ENCODE measurements around the gene POLL. TPM values are rescaled to one million over a fixed set of nuclear protein-coding genes. Genes with fewer than 3 reads are reported as not detected.

POLL gene
- total and polyA plus RNA-seq, 10 of the 15 experiments (the other 5 are each of a cell fraction or from before 2014, with no cell fraction given), result 1.5 to 25.4 (median 13.8) TPM

GRCh38 chr10:101619983-101620382 is 31.9 kb upstream of the POLL start (continued):
- no peak for TF ChIP-seq NRF1 (conservative IDR thresholded peaks at IDR 0.05; ENCODE audit: low read depth, low read length)
- TF ChIP-seq NFXL1 (IDR thresholded peaks at IDR 0.05; ENCODE audit: borderline replicate concordance), result no peak
- TF ChIP-seq CREB1 (IDR thresholded peaks at IDR 0.05; ENCODE audit: low read depth), result no peak
- TF ChIP-seq EP300 (IDR thresholded peaks at IDR 0.05; ENCODE audit: borderline replicate concordance in 1 of 2, control insufficient read depth in 1 of 2, low read depth in 2 of 2, low read length in 2 of 2), result no peak
- no peak for TF ChIP-seq NBN (IDR thresholded peaks at IDR 0.05)

DNA sequence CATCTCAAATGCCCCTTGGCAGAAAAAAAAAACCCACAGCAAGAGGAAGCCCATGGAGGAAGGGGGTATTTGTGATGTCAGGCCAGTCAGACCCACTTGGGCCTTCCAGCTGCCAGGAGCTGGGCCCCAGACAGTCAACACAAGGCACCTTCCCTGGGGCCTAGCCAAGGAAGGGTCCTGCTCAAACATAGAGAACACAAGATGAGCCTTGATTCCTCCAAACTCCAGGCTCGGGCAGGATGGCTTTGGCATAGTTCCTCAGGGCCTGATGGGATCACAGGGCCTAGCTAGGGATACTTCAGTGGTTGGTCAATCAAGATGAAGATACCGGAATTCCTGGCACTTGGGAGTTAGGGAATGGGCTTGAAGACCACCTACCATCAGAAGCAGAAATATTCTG is 30.8 kb upstream of the POLL start:
- no peaks in the 10 kb centered on the region for H3K79me2 ChIP-seq (ENCODE audit: control insufficient read depth, insufficient read depth, low read length)
- BruUV-seq (replicated peaks), result no TSS peak
- H3K27ac ChIP-seq (ENCODE audit: control insufficient read depth, insufficient read depth), result no peak overlapping the region
- RAD21 ChIA-PET (ENCODE audit: unreplicated experiment), result interaction anchor here (0.7 to 3.6 kb wide), 2 partner anchors 15 to 1665 kb away, joined by 3 to 17 read pairs; no protein-coding TSS in a partner anchor
- H3K9ac ChIP-seq (ENCODE audit: control insufficient read depth, insufficient read depth, low read length), result no peak overlapping the region
- DNase-seq (ENCODE audit: low read depth, low spot score) (no peak), FAIRE-seq (no peak), ATAC-seq (no peak)
- intact Hi-C loops (cut with micrococcal nuclease; ENCODE audit: unreplicated experiment) (no loop called here), in situ Hi-C loops (cut with MboI) (no loop called here)
- no peak overlapping the region for H3K4me3 ChIP-seq
- H2AFZ ChIP-seq (ENCODE audit: control insufficient read depth, low read depth, low read length), result no peak overlapping the region
- POLR2A ChIA-PET, result no interaction called here
- peaks cover 19% of the 10 kb centered on the region for H3K4me1 ChIP-seq (ENCODE audit: control insufficient read depth, insufficient read depth, low read length)
- no peak overlapping the region for H3K4me2 ChIP-seq (ENCODE audit: control insufficient read depth, insufficient read depth)
- CTCF ChIA-PET, result interaction anchor here (1.2 to 4.2 kb wide), 3 partner anchors 16 to 70 kb away, joined by 3 to 38 read pairs (median 4); no protein-coding TSS in a partner anchor
- 100% methylated on average over 2 of the region's 2 CpGs for WGBS (ENCODE audit: insufficient coverage, insufficient replicate concordance, low lambda C conversion rate, missing lambda C conversion rate)
- peaks cover 2 to 11% of the 10 kb centered on the region in 2 experiments; a peak in 3 of 4 replicates for H3K36me3 ChIP-seq (ENCODE audit: control insufficient read depth in 2 of 2, insufficient read depth in 2 of 2, low read length in 1 of 2)
- H3K9me3 ChIP-seq (replicated peaks; ENCODE audit: control insufficient read depth, insufficient read depth, low read length), result no peaks in the 10 kb centered on the region
- no peaks in the 10 kb centered on the region for H3K27me3 ChIP-seq (replicated peaks in 1 of 2; ENCODE audit: control insufficient read depth in 2 of 2, insufficient read depth in 2 of 2, low read length in 1 of 2)
- SMC1A ChIA-PET (ENCODE audit: uncharacterized antibody, unreplicated experiment), result interaction anchor here (1.9 kb wide), 1 partner anchor 162 kb away, joined by 5 read pairs; no protein-coding TSS in a partner anchor
- TF ChIP-seq ZNF24 (IDR thresholded peaks at IDR 0.05) (no peak), BHLHE40 (IDR thresholded peaks at IDR 0.05; ENCODE audit: borderline replicate concordance in 1 of 2, low read depth in 2 of 2, low read length in 1 of 2) (no peak), KDM1A (IDR thresholded peaks at IDR 0.05; ENCODE audit: borderline replicate concordance) (no peak), POLR2AphosphoS2 (IDR thresholded peaks at IDR 0.05; ENCODE audit: low read depth, low read length) (no peak), MXI1 (IDR thresholded peaks at IDR 0.05; ENCODE audit: low read depth, low read length) (no peak), EGR1 (IDR thresholded peaks at IDR 0.05; ENCODE audit: borderline replicate concordance in 1 of 2, low read depth in 2 of 2, low read length in 2 of 2) (no peak), EED (IDR thresholded peaks at IDR 0.05; ENCODE audit: low read depth) (no peak), RB1 (IDR thresholded peaks at IDR 0.05; ENCODE audit: borderline replicate concordance) (no peak), BACH1 (IDR thresholded peaks at IDR 0.05; ENCODE audit: borderline replicate concordance) (no peak), NKRF (conservative IDR thresholded peaks at IDR 0.05) (no peak), POLR2A (IDR thresholded peaks at IDR 0.05; ENCODE audit: low read depth, low read length) (no peak), SMARCA5 (IDR thresholded peaks at IDR 0.05) (no peak)
- H4K20me1 ChIP-seq (ENCODE audit: control insufficient read depth, insufficient read depth), result no peaks in the 10 kb centered on the region

All from GM12878 (cell line).